Measurements from ENCODE around the gene ONECUT3. TPM values are rescaled to one million over a fixed set of nuclear protein-coding genes. Genes with fewer than 3 reads are reported as not detected.

ONECUT3 gene
- total RNA-seq, 1 experiment from 2014 or later, result not detected

DNA sequence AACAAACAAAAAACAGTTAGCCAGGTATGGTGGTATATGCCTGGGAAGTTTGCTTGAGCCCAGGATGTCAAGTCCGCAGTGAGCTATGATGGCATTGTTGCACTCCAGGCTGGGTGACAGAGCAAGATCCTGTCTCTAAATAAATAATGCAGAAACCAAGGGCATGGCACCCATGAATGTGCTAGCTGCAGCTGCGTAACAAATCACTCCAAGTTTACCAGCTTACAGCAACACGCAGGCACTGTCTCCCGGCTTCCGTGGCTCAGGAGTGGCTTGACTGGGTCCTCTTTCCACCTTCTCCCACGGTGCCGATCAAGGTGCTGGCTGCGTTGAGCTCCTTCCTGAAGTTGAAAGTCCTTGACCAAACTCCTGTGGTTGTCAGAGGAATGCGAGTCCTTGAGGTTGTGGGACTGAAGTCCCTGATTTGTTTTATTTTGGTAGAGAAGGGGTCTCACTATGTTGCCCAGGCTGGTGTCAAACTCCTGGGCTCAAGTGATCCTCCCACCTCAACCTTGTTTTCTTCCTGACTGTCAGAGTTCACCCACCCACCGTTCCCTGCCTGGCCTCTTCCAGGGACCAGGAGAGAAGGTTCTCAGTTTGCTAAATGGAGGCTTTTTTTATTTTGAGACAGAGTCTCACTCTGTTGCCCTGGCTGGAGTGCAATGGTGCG lies 13.2 kb upstream of the ONECUT3 start:
- Histone ChIP-seq H3K27me3 (replicated peaks; ENCODE audit: control insufficient read depth, insufficient read depth, low read length) (no peaks in the 10 kb centered on the region), H3K9me3 (no peaks in the 10 kb centered on the region; the same call in 1 of the 2 replicates)
- no peak overlapping the region for H3K27ac Mint-ChIP-seq (ENCODE audit: unreplicated experiment)

DNA sequence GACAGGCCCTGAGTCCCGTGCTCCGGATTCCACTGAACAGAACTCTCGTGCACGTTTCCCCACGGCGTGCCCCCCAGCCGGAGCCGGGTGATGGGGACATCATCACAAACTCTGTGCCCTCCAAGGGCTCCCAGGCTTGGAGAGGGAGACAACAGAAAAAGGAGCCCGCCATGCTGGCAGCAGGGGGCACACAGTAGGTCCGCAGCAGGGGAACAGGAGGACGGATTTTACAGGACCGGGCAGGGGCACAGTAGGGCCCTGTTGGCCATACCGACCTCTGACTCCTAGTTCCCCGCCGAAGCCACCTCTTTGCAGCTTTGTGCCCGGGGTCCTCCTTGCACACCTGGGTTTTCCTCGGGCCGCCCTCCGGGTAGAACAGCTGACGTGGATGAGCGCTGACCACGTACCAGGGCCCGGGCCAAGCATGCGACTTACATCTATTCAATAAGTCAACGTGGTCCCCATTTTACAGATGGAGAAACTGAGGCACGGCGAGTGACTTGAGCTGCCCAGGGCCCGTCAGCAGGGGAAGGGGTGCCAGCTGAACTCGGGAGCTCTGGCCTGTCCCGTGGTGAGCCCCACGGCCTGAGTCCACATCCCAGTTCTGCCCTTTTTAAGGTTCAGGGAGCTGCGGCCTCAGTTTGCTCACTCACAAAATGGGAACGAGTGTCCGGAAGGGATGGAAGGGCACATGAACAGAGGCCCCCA lies 10.2 kb upstream of the ONECUT3 start:
- TF ChIP-seq, protein P1, sequence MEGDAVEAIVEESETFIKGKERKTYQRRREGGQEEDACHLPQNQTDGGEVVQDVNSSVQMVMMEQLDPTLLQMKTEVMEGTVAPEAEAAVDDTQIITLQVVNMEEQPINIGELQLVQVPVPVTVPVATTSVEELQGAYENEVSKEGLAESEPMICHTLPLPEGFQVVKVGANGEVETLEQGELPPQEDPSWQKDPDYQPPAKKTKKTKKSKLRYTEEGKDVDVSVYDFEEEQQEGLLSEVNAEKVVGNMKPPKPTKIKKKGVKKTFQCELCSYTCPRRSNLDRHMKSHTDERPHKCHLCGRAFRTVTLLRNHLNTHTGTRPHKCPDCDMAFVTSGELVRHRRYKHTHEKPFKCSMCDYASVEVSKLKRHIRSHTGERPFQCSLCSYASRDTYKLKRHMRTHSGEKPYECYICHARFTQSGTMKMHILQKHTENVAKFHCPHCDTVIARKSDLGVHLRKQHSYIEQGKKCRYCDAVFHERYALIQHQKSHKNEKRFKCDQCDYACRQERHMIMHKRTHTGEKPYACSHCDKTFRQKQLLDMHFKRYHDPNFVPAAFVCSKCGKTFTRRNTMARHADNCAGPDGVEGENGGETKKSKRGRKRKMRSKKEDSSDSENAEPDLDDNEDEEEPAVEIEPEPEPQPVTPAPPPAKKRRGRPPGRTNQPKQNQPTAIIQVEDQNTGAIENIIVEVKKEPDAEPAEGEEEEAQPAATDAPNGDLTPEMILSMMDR (IDR thresholded peaks at IDR 0.05; ENCODE audit: insufficient read depth in 1 of 2, low read depth in 1 of 2, low read length in 1 of 2, severe bottlenecking in 1 of 2, unreplicated experiment in 1 of 2), result no peak
- no TSS peak for BruUV-seq (replicated peaks)
- H3K36me3 Mint-ChIP-seq (ENCODE audit: insufficient read depth, unreplicated experiment), result peaks cover 6% of the 10 kb centered on the region
- no peaks in the 10 kb centered on the region for H3K36me3 ChIP-seq (ENCODE audit: control insufficient read depth, insufficient read depth, low read length)
- H3K27ac Mint-ChIP-seq (ENCODE audit: unreplicated experiment), result no peak overlapping the region
- CTCF ChIA-PET, result interaction anchor here (0.8 kb wide), 1 partner anchor 12 kb away, joined by 3 read pairs; no protein-coding TSS in a partner anchor
- H3K27me3 Mint-ChIP-seq (ENCODE audit: insufficient read depth, unreplicated experiment), result no peaks in the 10 kb centered on the region
- POLR2A ChIA-PET, result no interaction called here
- no peak overlapping the region for H3K4me3 ChIP-seq (ENCODE audit: low read depth, low read length)
- no peaks in the 10 kb centered on the region for H3K4me1 Mint-ChIP-seq (ENCODE audit: low read depth, unreplicated experiment)
- peaks cover 11% of the 10 kb centered on the region for H3K4me1 ChIP-seq
- no peak for DNase-seq
- no peak overlapping the region for H3K4me3 Mint-ChIP-seq (ENCODE audit: unreplicated experiment)
- H3K9me3 Mint-ChIP-seq (ENCODE audit: unreplicated experiment), result no peaks in the 10 kb centered on the region
- intact Hi-C loops (cut with micrococcal nuclease; ENCODE audit: unreplicated experiment), result no loop called here
- no peaks in the 10 kb centered on the region; the same call in 1 of the 2 replicates for H3K9me3 ChIP-seq
- H3K27me3 ChIP-seq (replicated peaks; ENCODE audit: control insufficient read depth, insufficient read depth, low read length), result peaks cover 3% of the 10 kb centered on the region; the same call in 1 of the 2 replicates

More for the DNA sequence above, 13.2 kb upstream of the ONECUT3 start:
- no peaks in the 10 kb centered on the region for H3K9me3 Mint-ChIP-seq (ENCODE audit: unreplicated experiment)
- peaks cover 8% of the 10 kb centered on the region for H3K27me3 Mint-ChIP-seq (ENCODE audit: insufficient read depth, unreplicated experiment)
- ChIA-PET POLR2A (no interaction called here), CTCF (no interaction called here)
- DNase-seq, result no peak
- no peaks in the 10 kb centered on the region for H3K4me1 Mint-ChIP-seq (ENCODE audit: low read depth, unreplicated experiment)
- no TSS peak for BruUV-seq (replicated peaks)
- TF ChIP-seq, protein P1 (IDR thresholded peaks at IDR 0.05; ENCODE audit: insufficient read depth in 1 of 2, low read depth in 1 of 2, low read length in 1 of 2, severe bottlenecking in 1 of 2, unreplicated experiment in 1 of 2), result no peak
- Histone ChIP-seq H3K36me3 (ENCODE audit: control insufficient read depth, insufficient read depth, low read length) (no peaks in the 10 kb centered on the region), H3K4me3 (ENCODE audit: low read depth, low read length) (no peak overlapping the region), H3K4me1 (no peaks in the 10 kb centered on the region; the same call in 1 of the 2 replicates)
- intact Hi-C loops (cut with micrococcal nuclease; ENCODE audit: unreplicated experiment), result no loop called here
- H3K4me3 Mint-ChIP-seq (ENCODE audit: unreplicated experiment), result no peak overlapping the region
- no peaks in the 10 kb centered on the region for H3K36me3 Mint-ChIP-seq (ENCODE audit: insufficient read depth, unreplicated experiment)

DNA sequence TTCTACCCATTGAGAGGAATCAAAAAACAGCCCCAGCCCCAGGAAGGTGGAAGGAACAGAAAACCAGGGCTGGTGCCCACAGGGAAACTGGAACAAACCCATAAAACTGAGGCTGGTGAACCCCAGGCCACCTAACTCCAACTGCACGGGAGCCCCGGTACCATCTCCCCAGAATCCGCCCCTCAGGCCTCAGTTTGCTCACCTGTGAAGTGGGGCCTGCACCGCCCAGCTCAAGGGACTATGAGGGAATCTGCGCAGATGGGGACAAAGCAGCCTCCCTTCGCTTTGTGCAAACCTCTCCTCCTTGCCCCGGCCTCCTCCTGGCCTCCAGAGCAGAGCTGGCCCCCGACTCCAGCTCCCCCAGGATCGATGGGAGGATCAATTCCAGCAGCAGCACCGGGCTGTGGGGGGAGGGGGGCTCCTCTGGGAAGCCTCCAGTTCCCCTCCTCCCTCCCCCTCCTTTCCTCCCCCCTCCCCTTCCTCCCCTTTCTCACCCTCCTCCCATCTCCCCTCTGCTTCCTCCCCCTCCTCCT lies 9.1 kb upstream of the ONECUT3 start:
- Mint-ChIP-seq H3K27me3 (ENCODE audit: insufficient read depth, unreplicated experiment) (no peaks in the 10 kb centered on the region), H3K27ac (ENCODE audit: unreplicated experiment) (no peak overlapping the region), H3K9me3 (ENCODE audit: unreplicated experiment) (no peaks in the 10 kb centered on the region), H3K4me1 (ENCODE audit: low read depth, unreplicated experiment) (no peaks in the 10 kb centered on the region), H3K4me3 (ENCODE audit: unreplicated experiment) (no peak overlapping the region), H3K36me3 (ENCODE audit: insufficient read depth, unreplicated experiment) (peaks cover 6% of the 10 kb centered on the region)
- intact Hi-C loops (cut with micrococcal nuclease; ENCODE audit: unreplicated experiment), result no loop called here
- peaks cover 6% of the 10 kb centered on the region for H3K27me3 ChIP-seq (replicated peaks; ENCODE audit: control insufficient read depth, insufficient read depth, low read length)
- H3K4me3 ChIP-seq (ENCODE audit: low read depth, low read length), result no peak overlapping the region
- H3K36me3 ChIP-seq (ENCODE audit: control insufficient read depth, insufficient read depth, low read length), result no peaks in the 10 kb centered on the region
- DNase-seq, result no peak
- ChIA-PET CTCF (no interaction called here), POLR2A (no interaction called here)
- peaks cover 19% of the 10 kb centered on the region for H3K4me1 ChIP-seq
- no TSS peak for BruUV-seq (replicated peaks)
- TF ChIP-seq, protein P1 (IDR thresholded peaks at IDR 0.05; ENCODE audit: insufficient read depth in 1 of 2, low read depth in 1 of 2, low read length in 1 of 2, severe bottlenecking in 1 of 2, unreplicated experiment in 1 of 2), result no peak
- no peaks in the 10 kb centered on the region; the same call in 1 of the 2 replicates for H3K9me3 ChIP-seq
